ENCODE measurements around the gene UQCC3.
"Not testable (repeated sequence)": the region's sequence is repeated elsewhere in the genome, so short reads cannot be mapped to it uniquely, and the experiment has no call there.

UQCC3 gene

GRCh38 chr11:62666259-62666926 is 5.1 kb upstream of the UQCC3 start:
- no peaks in the 10 kb centered on the region for H3K27me3 ChIP-seq (ENCODE audit: control insufficient read depth, insufficient read depth, low read length)
- peaks cover 13% of the 10 kb centered on the region for H3K4me1 ChIP-seq (ENCODE audit: control insufficient read depth, insufficient read depth, low read length)
- peak overlapping the region; percentile 99 for H3K4me3 ChIP-seq (ENCODE audit: low read depth, low read length)
- peak overlapping the region; percentile 81; the same call in 1 of the 2 replicates for H3K27ac ChIP-seq (ENCODE audit: low read depth, low read length)
- H3K36me3 ChIP-seq (ENCODE audit: control insufficient read depth, insufficient read depth, low read length) = peaks cover 38% of the 10 kb centered on the region
- H3K9me3 ChIP-seq (ENCODE audit: control insufficient read depth, insufficient read depth, low read depth, low read length) = no peaks in the 10 kb centered on the region
- H3K9ac ChIP-seq (ENCODE audit: low read length) = peak overlapping the region; percentile 98

GRCh38 chr11:62667460-62667859 is 4.0 kb upstream of the UQCC3 start:
- Histone ChIP-seq H3K9ac (ENCODE audit: low read length) (peak overlapping the region; percentile 98), H3K27ac (ENCODE audit: low read depth, low read length) (0 out of 2 replicates have a peak overlapping the region, but pooled peaks have one; percentile 81), H3K4me3 (ENCODE audit: low read depth, low read length) (peak overlapping the region; percentile 99), H3K36me3 (ENCODE audit: control insufficient read depth, insufficient read depth, low read length) (peaks cover 31% of the 10 kb centered on the region), H3K4me1 (ENCODE audit: control insufficient read depth, insufficient read depth, low read length) (peaks cover 13% of the 10 kb centered on the region), H3K27me3 (ENCODE audit: control insufficient read depth, insufficient read depth, low read length) (no peaks in the 10 kb centered on the region), H3K9me3 (ENCODE audit: control insufficient read depth, insufficient read depth, low read depth, low read length) (no peaks in the 10 kb centered on the region)

- no peaks in the 10 kb centered on the region for H3K9me3 ChIP-seq (ENCODE audit: control insufficient read depth, insufficient read depth, low read depth, low read length)
- H3K4me3 ChIP-seq (ENCODE audit: low read depth, low read length) = no peak overlapping the region
- no peak overlapping the region for H3K9ac ChIP-seq (ENCODE audit: low read length)
- H3K36me3 ChIP-seq (ENCODE audit: control insufficient read depth, insufficient read depth, low read length) = peaks cover 35% of the 10 kb centered on the region
- no peak overlapping the region for H3K27ac ChIP-seq (ENCODE audit: low read depth, low read length)
- no peaks in the 10 kb centered on the region for H3K27me3 ChIP-seq (ENCODE audit: control insufficient read depth, insufficient read depth, low read length)
- H3K4me1 ChIP-seq (ENCODE audit: control insufficient read depth, insufficient read depth, low read length) = peaks cover 16% of the 10 kb centered on the region
These were observed 1.9 kb upstream of the UQCC3 start for GRCh38 chr11:62669420-62670161.

- H3K4me3 ChIP-seq (ENCODE audit: low read depth, low read length) = peak overlapping the region; percentile 93
- peaks cover 15% of the 10 kb centered on the region for H3K4me1 ChIP-seq (ENCODE audit: control insufficient read depth, insufficient read depth, low read length)
- H3K36me3 ChIP-seq (ENCODE audit: control insufficient read depth, insufficient read depth, low read length) = peaks cover 30% of the 10 kb centered on the region
- peak overlapping the region; percentile 64 for H3K27ac ChIP-seq (ENCODE audit: low read depth, low read length)
- peak overlapping the region; percentile 93 for H3K9ac ChIP-seq (ENCODE audit: low read length)
- H3K9me3 ChIP-seq (ENCODE audit: control insufficient read depth, insufficient read depth, low read depth, low read length) = no peaks in the 10 kb centered on the region
- H3K27me3 ChIP-seq (ENCODE audit: control insufficient read depth, insufficient read depth, low read length) = no peaks in the 10 kb centered on the region
These were observed 251 bp upstream of the UQCC3 start for GRCh38 chr11:62671236-62671607.

- Histone ChIP-seq H3K27ac (ENCODE audit: low read depth, low read length) (no peak overlapping the region), H3K9me3 (ENCODE audit: control insufficient read depth, insufficient read depth, low read depth, low read length) (no peaks in the 10 kb centered on the region), H3K36me3 (ENCODE audit: control insufficient read depth, insufficient read depth, low read length) (peaks cover 32% of the 10 kb centered on the region), H3K4me1 (ENCODE audit: control insufficient read depth, insufficient read depth, low read length) (peaks cover 7% of the 10 kb centered on the region; the same call in 1 of the 2 replicates), H3K9ac (ENCODE audit: low read length) (no peak overlapping the region), H3K27me3 (ENCODE audit: control insufficient read depth, insufficient read depth, low read length) (no peaks in the 10 kb centered on the region), H3K4me3 (ENCODE audit: low read depth, low read length) (peak overlapping the region; percentile 93; the same call in 1 of the 2 replicates)
These were observed 1.7 kb downstream of the UQCC3 start for GRCh38 chr11:62673196-62673525.

GRCh38 chr11:62675415-62675814 is 3.9 kb downstream of the UQCC3 start:
- H3K9ac ChIP-seq (ENCODE audit: low read length); H3K4me3 ChIP-seq (ENCODE audit: low read depth, low read length); H3K9me3 ChIP-seq (ENCODE audit: control insufficient read depth, insufficient read depth, low read depth, low read length); H3K27ac ChIP-seq (ENCODE audit: low read depth, low read length); H3K4me1 ChIP-seq (ENCODE audit: control insufficient read depth, insufficient read depth, low read length); H3K27me3 ChIP-seq (ENCODE audit: control insufficient read depth, insufficient read depth, low read length): not testable (repeated sequence)
- peaks cover 32% of the 10 kb centered on the region for H3K36me3 ChIP-seq (ENCODE audit: control insufficient read depth, insufficient read depth, low read length)

GRCh38 chr11:62676698-62677097 is 5.2 kb downstream of the UQCC3 start:
- H3K9ac ChIP-seq (ENCODE audit: low read length) = no peak overlapping the region
- H3K27me3 ChIP-seq (ENCODE audit: control insufficient read depth, insufficient read depth, low read length) = no peaks in the 10 kb centered on the region
- no peak overlapping the region for H3K4me3 ChIP-seq (ENCODE audit: low read depth, low read length)
- H3K27ac ChIP-seq (ENCODE audit: low read depth, low read length) = no peak overlapping the region
- peaks cover 32% of the 10 kb centered on the region for H3K36me3 ChIP-seq (ENCODE audit: control insufficient read depth, insufficient read depth, low read length)
- H3K9me3 ChIP-seq (ENCODE audit: control insufficient read depth, insufficient read depth, low read depth, low read length) = no peaks in the 10 kb centered on the region
- H3K4me1 ChIP-seq (ENCODE audit: control insufficient read depth, insufficient read depth, low read length) = peaks cover 7% of the 10 kb centered on the region; the same call in 1 of the 2 replicates

- H3K36me3 ChIP-seq (ENCODE audit: control insufficient read depth, insufficient read depth, low read length) = peaks cover 32% of the 10 kb centered on the region
- H3K27me3 ChIP-seq (ENCODE audit: control insufficient read depth, insufficient read depth, low read length) = no peaks in the 10 kb centered on the region
- H3K4me3 ChIP-seq (ENCODE audit: low read depth, low read length) = no peak overlapping the region
- no peak overlapping the region for H3K9ac ChIP-seq (ENCODE audit: low read length)
- no peaks in the 10 kb centered on the region for H3K9me3 ChIP-seq (ENCODE audit: control insufficient read depth, insufficient read depth, low read depth, low read length)
- H3K4me1 ChIP-seq (ENCODE audit: control insufficient read depth, insufficient read depth, low read length) = peaks cover 7% of the 10 kb centered on the region; the same call in 1 of the 2 replicates
- H3K27ac ChIP-seq (ENCODE audit: low read depth, low read length) = no peak overlapping the region
These were observed 5.7 kb downstream of the UQCC3 start for GRCh38 chr11:62677156-62677555.

- Histone ChIP-seq H3K27ac (ENCODE audit: low read depth, low read length) (no peak overlapping the region), H3K4me1 (ENCODE audit: control insufficient read depth, insufficient read depth, low read length) (peaks cover 7% of the 10 kb centered on the region; the same call in 1 of the 2 replicates), H3K27me3 (ENCODE audit: control insufficient read depth, insufficient read depth, low read length) (no peaks in the 10 kb centered on the region), H3K9ac (ENCODE audit: low read length) (no peak overlapping the region), H3K4me3 (ENCODE audit: low read depth, low read length) (peak overlapping the region; percentile 94), H3K9me3 (ENCODE audit: control insufficient read depth, insufficient read depth, low read depth, low read length) (no peaks in the 10 kb centered on the region), H3K36me3 (ENCODE audit: control insufficient read depth, insufficient read depth, low read length) (peaks cover 32% of the 10 kb centered on the region)
These were observed 6.2 kb downstream of the UQCC3 start for GRCh38 chr11:62677714-62678113.

GRCh38 chr11:62678433-62678769 is 6.9 kb downstream of the UQCC3 start:
- H3K4me3 ChIP-seq (ENCODE audit: low read depth, low read length) = peak overlapping the region; percentile 94
- H3K27me3 ChIP-seq (ENCODE audit: control insufficient read depth, insufficient read depth, low read length) = no peaks in the 10 kb centered on the region
- H3K4me1 ChIP-seq (ENCODE audit: control insufficient read depth, insufficient read depth, low read length) = 0 out of 2 replicates have a peak, but pooled peaks cover 4% of the 10 kb centered on the region
- peaks cover 28% of the 10 kb centered on the region for H3K36me3 ChIP-seq (ENCODE audit: control insufficient read depth, insufficient read depth, low read length)
- peak overlapping the region; percentile 94 for H3K9ac ChIP-seq (ENCODE audit: low read length)
- peak overlapping the region; percentile 83; the same call in 1 of the 2 replicates for H3K27ac ChIP-seq (ENCODE audit: low read depth, low read length)
- H3K9me3 ChIP-seq (ENCODE audit: control insufficient read depth, insufficient read depth, low read depth, low read length) = no peaks in the 10 kb centered on the region

All from HUES6 (cell line).